ENCODE results near the gene SHPK.
A peak's percentile ranks its signal among the peaks of the same experiment; 100 is the strongest.
"Not testable (repeated sequence)": the region's sequence is repeated elsewhere in the genome, so short reads cannot be mapped to it uniquely, and the experiment has no call there.

The SHPK gene

DNA sequence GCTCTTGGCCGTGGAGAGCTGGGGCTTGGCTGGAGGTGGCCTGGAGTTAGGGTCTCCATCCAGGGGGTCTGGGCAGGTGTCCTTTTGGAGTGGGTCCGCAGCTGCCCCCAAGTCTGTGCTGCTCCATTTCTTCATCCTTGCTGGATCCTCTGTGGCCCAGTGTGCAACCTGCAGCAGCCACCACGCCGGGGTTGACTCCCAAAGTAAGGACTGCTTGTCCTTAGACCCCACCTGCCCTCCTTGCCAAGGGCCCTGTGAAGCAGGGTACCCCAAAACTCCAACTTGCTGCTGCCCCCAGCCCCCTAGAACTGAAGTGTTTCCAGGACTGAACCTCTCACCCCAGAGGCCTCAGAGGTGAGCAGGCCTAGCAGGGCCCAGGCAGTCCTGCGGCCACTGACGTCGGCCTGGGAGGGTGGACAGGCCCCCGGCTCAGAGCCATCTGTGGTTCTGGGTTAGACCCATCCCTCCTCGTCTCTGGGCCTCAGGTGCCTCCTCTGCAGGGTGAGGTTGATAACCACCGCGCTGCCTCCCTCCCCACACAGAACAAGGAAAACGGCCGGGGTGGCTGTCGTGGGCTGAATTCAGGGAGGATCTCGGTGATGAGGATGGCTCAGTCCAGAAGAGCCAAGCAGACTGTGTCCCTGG is 43.7 kb downstream of the SHPK start:
- DNase-seq (ENCODE audit: insufficient read length, low spot score): no peak
- no peak for FAIRE-seq

DNA sequence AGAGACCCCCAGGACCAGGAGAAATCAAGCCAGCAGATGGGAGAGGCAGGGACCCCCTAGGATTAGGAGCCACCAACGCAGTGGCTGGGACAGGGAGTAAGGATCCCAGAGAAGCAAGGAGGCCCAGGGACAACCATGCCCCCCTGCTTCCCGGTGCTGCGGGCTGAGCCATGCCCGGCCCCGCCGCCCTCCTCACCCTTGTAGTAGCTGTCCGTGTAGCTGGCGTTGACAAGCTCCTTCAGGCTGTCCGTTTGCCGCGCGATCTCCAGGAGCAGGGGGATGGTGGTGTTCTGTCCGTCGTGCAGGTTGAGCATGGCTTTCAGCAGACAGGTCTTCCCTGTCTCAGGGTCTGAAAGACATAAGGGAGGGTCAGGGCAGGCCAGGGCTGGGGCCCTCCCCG is 45.3 kb downstream of the SHPK start:
- DNase-seq (ENCODE audit: insufficient read length, low spot score) (no peak), FAIRE-seq (no peak)

DNA sequence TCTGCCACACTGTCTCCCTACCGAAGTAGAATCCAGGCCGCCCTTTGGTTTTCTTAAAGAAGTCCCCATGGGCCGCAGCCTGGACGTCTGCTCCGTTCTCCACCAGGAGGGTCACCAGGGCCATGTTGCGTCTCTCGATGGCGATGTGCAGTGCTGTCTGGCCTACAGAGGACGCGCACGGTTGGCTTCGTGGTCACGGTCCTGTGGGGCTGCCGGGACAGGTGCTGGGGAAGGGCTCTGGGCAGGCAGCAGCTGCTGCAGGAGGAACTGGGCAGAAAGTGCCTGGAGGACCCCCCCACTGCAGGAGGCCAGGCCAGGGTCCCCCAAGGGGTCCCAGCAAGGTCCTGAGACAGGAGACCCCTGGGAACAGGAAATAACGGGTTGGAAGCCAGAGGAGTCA is 45.8 kb downstream of the SHPK start:
- FAIRE-seq: no peak

DNA sequence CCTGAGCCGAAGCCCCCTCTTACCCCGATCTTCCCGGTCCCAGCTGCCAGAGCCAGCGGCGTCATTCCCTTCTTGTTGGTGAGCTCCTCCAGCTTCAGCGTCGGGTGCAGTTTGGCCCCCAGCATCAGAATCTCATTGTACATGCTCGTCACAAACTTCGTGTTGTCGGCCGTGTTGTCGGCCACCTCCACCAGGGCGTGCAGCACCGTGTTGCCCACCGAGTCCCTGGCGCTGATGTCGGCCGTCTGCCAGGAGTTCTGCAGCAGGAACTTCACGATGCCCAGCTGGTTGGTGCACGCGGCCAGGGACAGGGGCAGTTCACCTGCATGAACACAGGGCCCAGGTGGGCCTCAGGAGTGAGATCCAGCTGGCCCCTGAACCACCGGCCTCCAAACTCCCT is 46.3 kb downstream of the SHPK start:
- DNase-seq (ENCODE audit: insufficient read length, low spot score) (no peak), FAIRE-seq (no peak)

More for the DNA sequence above, 45.8 kb downstream of the SHPK start:
- no peak for DNase-seq (ENCODE audit: insufficient read length, low spot score)

DNA sequence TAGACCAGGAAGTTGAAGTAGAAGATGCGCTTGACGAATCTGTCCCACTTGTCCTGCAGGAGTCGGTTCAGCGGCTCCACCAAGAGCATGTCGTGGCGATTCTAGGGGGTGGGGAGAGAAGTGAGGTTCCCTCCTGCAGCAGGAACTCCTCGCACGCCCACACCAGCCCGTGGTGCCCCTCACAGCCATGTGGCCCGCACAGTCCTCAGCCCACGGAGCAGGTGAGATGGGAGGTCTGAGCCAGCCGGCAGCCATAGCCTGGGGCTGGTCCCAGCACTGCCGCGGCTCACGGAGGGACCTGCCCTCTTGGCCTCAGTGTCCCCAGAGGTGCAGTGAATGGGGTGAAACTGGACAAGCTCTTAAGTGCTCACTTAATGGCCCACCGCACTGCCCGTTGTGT is 50.2 kb downstream of the SHPK start:
- no peak for FAIRE-seq
- no peak for DNase-seq (ENCODE audit: insufficient read length, low spot score)

DNA sequence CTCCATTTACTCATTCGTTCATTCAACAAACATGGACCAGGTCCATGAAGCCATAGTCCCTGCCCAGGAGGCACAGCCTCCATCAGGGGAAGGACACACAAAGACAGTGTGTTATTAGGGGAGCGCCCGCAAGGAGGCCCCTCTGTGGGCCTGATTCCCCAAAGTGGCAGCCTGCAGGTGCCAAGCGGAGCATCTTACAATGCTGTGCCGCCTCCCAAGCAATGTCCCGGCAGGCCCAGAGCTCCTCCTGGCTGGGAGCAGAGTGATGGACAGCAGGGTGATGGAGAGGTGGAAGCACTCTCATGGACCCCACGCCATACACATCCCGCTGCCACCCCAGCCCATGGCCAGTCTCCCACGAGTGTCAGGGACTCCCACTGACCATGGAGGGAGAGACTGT is 52.6 kb downstream of the SHPK start:
- DNase-seq (ENCODE audit: insufficient read length, low spot score) (no peak), FAIRE-seq (no peak)

DNA sequence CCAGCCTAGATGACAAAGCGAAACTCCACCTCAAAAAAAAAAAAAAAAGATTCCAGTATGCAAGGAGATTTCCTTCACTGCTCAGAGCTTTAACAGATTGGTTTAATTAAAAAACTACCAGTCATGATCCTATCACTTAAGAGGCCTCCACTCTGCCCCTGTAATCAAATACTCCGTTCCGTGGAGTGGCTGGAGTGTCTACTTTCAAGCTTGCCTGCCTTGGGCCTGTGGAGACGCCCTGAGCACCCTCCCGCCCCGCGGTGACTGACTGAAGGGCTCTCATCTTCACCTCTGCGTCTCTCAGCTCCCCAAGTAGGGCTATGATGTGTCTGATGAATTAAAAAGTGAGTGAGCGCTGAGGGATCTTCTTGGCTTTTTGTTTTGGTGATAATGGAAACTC is 53.1 kb downstream of the SHPK start:
- no peak for FAIRE-seq
- no peak for DNase-seq (ENCODE audit: insufficient read length, low spot score)

DNA sequence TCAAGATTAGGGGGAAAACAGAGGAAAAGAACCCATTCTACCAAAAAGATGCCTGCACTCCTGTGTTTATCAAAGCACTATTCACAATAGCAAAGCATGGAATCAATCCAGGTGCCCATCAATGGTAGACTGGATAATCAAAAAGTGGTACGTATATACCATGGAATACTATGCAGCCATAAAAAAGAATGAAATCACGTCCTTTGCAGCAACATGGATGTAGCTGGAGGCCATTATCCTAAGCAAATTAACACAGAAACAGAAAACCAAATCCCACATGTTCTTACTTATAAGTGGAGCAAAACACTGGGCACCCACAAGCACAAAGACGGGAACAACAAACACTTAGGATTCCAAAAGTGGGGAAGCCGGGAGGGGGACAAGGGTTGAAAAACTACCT is 57.4 kb downstream of the SHPK start:
- FAIRE-seq; DNase-seq (ENCODE audit: insufficient read length, low spot score): not testable (repeated sequence)

DNA sequence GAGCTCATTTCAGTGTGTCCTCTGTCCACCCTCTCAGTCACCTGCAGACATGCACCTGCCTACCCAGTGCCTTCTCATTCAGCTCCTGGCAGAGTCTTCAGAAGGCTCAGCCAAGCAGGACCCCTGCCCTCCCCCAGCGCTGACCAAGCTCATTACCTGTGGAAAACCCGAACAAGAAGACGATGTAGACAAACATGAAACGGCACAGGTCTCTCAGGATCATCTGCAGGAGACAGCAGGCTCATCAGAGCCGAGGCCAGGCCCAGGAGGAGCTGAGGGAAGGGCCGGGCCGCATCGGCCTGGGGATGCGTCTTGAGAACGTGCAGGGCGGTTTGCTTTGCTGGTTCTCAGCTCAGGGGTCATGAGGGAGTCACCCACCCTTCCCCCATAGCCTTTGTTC is 59.1 kb downstream of the SHPK start:
- DNase-seq (ENCODE audit: insufficient read length, low spot score): no peak
- FAIRE-seq: no peak

DNA sequence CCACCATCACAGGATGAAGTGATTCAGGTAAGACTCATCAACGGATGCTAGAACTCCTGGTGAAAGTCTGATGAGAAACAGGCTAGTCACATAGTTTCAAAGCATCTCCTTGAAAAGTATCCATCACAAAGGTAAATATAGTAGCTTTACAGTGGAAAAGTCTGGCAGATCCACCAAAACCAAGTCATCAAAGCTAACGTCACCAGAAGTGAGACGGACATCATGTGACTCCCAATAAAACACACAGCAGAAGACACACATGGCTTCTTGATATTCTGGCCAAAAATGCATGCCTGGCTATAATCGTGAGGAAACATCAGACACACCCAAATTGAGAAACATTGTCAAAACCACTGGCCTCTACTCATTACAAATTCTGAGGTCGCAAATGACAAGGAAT is 60.5 kb downstream of the SHPK start:
- FAIRE-seq (no peak), DNase-seq (ENCODE audit: insufficient read length, low spot score) (no peak)

DNA sequence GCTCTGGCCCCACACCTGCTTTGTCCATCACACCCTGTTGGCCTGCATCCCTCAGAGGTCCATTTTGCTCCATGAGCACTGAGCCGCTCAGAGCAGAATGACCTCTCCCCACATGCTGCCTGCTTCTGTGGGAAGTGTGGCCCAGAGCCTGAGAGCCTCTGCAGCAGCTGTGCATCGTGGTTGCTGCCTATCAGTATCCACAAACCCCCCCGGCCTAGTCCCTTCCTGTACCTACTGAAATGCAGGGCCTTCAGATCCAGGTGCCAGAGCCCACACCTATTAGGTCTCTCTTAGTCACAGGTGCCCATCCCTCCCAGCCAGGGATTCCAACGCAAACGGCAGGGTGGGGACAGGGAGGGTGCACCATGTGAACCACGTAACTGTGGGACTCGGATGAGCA is 61.8 kb downstream of the SHPK start:
- FAIRE-seq: no peak
- DNase-seq (ENCODE audit: insufficient read length, low spot score): no peak

DNA sequence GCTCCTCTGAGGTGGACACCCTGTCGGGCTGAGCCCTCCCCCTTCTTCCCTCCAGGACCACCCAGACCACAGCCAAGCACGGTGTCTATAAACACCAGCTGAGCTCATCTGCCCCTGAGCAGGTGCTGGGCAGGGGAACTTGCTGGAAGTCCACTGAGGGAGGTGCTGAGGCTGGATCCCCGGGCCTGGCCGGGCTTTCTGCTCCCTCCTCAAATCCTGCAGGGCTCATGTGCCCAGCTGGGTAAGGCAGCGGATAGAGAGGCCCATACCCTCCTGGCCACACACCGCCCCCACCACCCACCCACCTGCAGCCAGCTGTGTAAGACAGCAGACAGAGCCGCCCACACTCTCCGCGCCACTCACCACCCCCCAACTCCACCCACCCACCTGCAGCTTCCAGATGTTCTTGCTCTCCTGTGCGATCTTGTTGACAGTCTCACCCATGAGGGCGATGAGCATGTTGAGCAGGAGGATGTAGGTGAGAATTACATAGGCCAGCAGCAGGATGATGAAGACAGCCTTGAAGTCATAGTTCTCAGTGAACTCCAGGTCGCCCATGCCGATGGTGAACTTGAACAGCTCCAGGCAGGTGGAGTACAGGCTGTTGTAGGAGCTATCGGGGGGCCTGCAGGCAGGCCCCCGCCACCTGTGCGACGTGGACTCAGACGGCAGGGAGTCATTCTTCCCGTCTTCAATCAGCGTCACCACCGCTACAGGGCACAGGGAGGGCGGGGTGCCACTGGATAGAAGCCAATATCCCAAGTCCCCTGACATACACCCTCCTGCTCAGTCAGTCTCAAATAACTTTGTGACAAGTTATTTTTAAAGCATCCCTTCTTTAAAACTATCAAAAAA is 62.6 kb downstream of the SHPK start:
- no peak for FAIRE-seq
- no peak for DNase-seq (ENCODE audit: insufficient read length, low spot score)

DNA sequence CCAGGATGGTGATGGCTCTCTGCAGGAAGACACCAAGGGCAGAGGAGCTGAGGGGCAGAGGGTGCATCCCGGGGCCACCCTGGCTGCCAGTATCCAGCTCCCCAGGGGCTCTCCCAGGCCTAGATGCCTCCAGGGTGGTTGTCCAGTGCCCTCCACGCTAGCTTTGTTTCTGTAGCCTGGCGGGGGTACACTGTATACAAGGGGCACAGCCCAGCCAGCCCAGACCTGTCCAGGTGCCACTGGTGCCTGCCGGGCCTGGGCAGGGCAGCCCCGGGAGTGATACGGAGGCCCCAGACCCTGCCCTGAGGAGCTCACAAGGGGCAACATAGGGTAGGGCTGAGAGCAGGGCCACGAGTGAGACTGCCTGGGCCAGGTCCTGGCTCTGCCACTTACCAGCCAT is 63.8 kb downstream of the SHPK start:
- FAIRE-seq (no peak), DNase-seq (ENCODE audit: insufficient read length, low spot score) (no peak)

DNA sequence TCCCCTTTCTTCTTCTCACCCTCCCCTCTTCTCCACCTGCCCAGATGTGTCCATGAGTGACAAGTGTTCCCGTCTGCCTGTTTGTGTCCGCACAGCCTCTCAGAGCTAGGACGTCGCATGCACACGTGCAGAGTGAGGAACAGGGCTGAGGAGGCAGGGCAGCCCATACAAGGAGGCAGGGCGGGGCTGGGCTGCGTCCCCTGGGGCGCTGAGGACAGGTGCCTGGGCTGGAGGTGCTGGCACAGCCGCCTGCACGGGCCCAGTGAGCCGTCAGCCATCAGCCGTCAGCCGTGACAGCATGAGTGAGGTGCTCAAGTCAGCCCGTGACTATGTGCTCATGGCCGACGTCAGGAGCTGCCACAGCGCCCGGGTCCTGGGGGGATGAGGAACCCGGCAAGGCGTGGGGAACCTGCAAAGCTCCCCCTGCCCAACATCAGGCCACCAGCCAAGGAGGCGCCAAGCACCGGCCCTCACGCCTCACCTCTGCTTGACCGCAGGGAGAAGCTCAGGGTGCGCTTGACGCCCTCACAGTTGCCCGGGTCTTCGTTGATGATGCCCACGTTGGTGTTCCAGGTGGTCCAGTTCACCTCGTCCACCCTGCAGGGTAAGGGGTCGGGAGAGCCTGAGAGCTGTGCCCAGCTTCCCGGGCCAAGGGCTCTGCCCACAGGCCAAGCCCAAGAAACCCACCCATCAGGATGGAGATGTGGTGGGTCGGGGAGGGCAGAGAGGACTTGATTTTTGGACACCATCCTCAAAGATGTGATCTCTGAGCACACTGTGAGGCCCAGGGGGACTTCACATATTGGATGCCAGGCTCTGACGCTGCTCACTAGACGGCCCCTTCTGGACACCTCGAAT is 64.8 kb downstream of the SHPK start:
- FAIRE-seq (no peak), DNase-seq (ENCODE audit: insufficient read length, low spot score) (no peak)

DNA sequence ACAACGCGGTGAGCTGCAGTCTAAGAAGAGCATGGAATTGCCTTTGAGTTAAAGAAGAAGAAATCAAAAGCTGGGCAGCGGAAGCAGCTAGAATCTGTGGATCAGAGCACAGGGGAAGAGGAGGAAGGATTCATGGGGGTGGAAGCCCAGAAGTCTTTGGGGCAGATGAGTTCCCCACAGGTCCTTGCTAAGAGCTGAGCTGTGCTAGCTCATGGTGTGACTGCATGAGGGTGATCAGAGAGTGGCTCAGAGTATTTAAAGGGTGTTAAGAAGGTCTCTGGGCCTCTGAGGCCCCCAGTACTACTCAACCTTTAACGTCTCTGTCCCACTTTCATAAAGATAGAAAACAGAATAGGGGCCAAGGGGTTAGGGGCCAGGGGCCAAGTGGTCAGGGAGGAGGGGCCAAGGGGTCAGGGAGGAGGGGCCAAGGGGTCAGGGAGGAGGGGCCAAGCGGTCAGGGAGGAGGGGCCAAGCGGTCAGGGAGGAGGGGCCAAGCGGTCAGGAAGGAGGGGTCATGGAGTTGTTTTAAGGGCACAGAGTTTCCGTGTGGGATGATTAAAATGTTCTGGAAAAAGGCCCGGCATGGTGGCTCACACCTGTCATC is 66.4 kb downstream of the SHPK start:
- FAIRE-seq (no peak), DNase-seq (ENCODE audit: insufficient read length, low spot score) (no peak)

DNA sequence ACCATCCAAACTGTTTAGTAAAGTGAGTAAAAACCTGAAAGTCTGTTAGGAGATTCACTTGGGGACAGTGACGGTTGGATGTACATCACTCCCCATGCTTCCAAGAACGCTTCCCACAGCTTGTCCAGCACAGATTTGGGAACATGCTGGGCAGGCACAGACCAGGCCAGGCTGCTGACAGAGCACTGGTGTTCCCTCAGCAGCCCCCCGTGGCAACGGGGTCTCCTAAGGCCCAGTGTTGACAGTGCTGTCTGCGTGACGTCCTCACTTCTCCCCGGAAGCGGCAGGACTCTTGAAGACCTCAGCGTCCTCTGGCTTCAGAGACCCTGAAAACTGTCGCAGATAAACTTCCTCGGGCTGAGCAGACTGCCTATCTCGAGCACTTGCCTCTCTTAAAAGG is 69.5 kb downstream of the SHPK start:
- no peak for DNase-seq (ENCODE audit: insufficient read length, low spot score)

DNA sequence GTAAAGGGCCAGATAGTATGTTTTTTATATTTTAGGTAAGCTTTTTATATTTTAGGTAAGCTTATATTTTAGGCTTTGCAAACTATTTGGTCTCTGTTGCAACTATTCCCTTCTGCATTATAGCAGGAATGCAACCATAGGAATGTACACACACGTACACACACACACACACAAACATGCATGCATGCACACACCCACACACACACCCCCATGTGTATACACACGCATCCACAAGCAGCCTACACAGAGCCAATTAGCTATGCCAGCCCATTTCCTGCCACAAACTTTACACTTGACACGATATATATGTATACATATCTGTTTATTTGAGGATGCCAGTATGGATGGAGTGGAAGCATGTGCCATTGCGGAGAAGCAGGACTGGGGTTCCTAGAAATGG is 70.9 kb downstream of the SHPK start:
- DNase-seq (ENCODE audit: insufficient read length, low spot score) (no peak), FAIRE-seq (peak; percentile 60)

More for the DNA sequence above, 69.5 kb downstream of the SHPK start:
- no peak for FAIRE-seq

DNA sequence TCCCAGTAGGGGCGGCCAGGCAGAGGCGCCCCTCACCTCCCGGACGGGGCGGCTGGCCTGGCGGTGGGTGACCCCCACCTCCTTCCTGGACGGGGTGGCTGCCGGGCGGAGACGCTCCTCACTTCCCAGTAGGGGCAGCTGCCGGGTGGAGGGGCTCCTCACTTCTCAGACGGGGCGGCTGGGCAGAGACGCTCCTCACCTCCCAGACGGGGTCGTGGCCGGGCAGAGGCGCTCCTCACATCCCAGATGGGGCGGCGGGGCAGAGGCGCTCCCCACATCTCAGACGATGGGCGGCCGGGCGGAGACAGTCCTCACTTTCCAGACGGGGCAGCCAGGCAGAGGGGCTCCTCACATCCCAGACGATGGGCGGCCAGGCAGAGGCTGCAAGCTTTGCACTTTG is 71.8 kb downstream of the SHPK start:
- FAIRE-seq: not testable (repeated sequence)

DNA sequence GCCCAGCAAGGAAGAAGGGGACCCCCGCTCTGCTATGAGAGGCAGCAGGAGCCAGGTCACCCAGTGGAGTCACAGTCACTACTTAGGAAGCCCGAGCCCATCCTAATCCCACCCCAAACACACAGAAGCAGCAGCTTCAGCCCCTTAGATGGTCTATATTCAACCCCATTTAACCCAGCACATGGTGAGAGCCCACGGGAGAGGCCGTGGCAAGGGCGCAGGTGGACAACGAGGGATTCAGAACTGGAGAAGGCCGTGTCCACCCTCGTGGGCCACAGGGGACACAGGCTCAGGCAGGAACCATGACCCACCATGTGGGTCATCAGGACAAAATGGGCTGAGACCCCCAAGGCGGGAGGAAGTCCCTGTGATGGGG is 76.8 kb downstream of the SHPK start:
- no peak for FAIRE-seq
- no peak for DNase-seq (ENCODE audit: insufficient read length, low spot score)

More for the DNA sequence above, 71.8 kb downstream of the SHPK start:
- DNase-seq (ENCODE audit: insufficient read length, low spot score): not testable (repeated sequence)

DNA sequence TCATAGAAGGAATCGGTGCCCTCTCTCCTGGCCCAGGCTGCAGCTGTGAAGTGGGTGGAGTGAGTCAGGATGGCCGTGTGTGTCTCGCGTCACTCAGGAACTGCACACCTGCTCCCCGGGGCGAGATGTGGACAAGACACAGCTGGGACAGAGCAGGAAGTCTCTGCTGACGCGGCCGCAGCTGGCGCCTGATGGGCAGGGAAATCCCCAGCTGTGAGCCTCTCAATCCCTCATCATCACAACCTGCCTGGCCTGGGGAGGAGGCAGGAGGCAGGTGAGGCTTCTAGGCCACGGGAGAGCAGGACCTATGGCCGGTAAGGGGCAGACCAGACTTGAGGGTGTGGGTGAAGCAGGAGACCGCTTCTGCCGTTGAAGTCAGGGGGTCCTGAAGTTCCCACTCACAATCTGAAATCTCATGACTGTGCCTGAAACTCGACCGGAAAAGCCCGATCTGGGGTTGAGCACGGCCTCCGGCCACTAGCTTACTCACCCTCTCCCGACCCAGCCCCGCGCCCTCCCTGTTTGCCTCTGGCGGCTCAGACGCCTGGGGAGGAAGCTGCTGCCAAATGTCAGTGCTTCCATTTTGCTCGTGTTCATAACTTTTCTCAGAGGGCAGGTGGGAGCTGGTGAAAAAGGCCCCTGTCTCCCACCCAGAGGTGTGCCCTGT is 77.3 kb downstream of the SHPK start:
- no peak for DNase-seq (ENCODE audit: insufficient read length, low spot score)

More for the DNA sequence above, 77.3 kb downstream of the SHPK start:
- FAIRE-seq: no peak
